GM12878 (cell line): ENCODE data around the gene NAA60.

ENCODE experiments used
- HDAC6 ChIP-seq: fragments of 200-600 bp; sonication (generic); IDR thresholded peaks from one replicate; pipeline ENCODE4 v1.8.0; 2017; ENCODE audit warnings: antibody characterized with exemption; ENCODE audit not compliant: unreplicated experiment
- POLR2A ChIP-seq: IDR thresholded peaks from 2 replicates; pipeline ENCODE4 v1.6.1; 2011; ENCODE audit warnings: low read depth, mild to moderate bottlenecking, low read length
- TF ChIP-seq, protein P1 (sequence below): IDR thresholded peaks from 2 replicates; pipeline ENCODE4 v1.6.1; 2011; ENCODE audit warnings: mild to moderate bottlenecking, low read depth, low read length, moderate library complexity; ENCODE audit not compliant: insufficient replicate concordance

DNA sequence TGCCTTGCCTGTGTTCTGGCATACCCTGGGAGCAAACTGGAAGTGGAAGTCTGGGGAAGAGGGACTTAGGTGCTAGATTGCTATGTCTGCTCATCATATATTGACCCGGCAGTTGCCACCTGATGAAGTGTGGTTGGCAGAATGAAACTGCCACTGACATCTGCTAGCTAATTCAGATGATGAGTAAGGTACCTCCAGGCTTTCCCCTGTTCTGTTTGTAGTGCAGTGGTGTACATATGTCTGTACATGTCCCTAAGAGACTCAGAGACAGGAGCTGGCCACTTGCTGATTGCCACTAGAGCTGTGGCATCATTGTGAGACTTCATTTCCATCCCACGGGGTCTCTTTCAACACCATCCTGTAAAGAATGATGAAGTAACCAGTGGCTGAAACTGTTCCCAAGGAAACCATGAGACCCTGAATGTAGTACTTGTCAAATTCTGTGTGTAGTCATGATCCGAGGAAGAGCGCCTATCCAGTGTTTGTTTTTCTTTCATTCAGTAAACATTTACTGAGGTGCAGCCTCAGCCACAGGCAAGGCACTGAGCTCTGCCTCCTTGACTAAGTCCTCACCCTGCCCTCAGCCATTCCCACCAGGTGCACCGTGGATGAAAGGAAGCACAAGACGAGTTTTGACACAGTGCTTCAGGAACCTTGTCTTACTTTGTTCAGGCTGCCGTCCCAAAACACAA, 70.6 kb downstream of the NAA60 start:
- TF ChIP-seq, protein P1, sequence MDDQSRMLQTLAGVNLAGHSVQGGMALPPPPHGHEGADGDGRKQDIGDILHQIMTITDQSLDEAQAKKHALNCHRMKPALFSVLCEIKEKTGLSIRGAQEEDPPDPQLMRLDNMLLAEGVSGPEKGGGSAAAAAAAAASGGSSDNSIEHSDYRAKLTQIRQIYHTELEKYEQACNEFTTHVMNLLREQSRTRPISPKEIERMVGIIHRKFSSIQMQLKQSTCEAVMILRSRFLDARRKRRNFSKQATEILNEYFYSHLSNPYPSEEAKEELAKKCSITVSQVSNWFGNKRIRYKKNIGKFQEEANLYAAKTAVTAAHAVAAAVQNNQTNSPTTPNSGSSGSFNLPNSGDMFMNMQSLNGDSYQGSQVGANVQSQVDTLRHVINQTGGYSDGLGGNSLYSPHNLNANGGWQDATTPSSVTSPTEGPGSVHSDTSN: no peak
- TF ChIP-seq HDAC6 (no peak), POLR2A (no peak)
